SU-DHL-6 (cell line): ENCODE results near the gene RPE65.

Experiments
- EZH2phosphoT487 ChIP-seq: fragments of 200-600 bp; sonication (generic), shearing (Covaris generic); conservative IDR thresholded peaks from 2 replicates; pipeline ENCODE4 v1.6.1; 2018; ENCODE audit warnings: mild to moderate bottlenecking, antibody characterized with exemption, low read length, moderate library complexity, mixed read lengths
- TF ChIP-seq, protein P1 (sequence below): fragments of 200-600 bp; sonication (generic); IDR thresholded peaks from one replicate; pipeline ENCODE4 v1.5.1; 2017; ENCODE audit warnings: antibody characterized with exemption, mild to moderate bottlenecking, low read length, moderate library complexity; ENCODE audit not compliant: insufficient read depth, poor library complexity, severe bottlenecking

DNA sequence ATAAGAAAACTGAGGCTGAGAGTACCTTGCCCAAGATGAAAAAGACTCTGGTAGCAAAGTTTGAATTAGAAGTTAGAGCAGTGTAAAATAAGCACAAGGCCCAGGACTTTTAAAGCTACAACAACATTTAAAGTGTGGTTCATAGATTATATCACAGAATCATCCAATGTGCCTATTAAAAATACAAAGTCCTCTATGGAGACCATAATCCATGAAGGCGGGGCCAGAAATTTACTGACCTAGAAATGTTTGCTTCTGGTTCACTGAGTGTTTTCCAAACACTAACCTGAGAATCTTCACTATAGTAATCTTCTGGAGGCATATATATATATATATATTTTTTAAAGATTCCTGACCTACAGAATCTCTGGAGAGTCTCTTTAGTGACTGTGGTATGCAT is 34.9 kb upstream of the RPE65 start:
- TF ChIP-seq, protein P1, sequence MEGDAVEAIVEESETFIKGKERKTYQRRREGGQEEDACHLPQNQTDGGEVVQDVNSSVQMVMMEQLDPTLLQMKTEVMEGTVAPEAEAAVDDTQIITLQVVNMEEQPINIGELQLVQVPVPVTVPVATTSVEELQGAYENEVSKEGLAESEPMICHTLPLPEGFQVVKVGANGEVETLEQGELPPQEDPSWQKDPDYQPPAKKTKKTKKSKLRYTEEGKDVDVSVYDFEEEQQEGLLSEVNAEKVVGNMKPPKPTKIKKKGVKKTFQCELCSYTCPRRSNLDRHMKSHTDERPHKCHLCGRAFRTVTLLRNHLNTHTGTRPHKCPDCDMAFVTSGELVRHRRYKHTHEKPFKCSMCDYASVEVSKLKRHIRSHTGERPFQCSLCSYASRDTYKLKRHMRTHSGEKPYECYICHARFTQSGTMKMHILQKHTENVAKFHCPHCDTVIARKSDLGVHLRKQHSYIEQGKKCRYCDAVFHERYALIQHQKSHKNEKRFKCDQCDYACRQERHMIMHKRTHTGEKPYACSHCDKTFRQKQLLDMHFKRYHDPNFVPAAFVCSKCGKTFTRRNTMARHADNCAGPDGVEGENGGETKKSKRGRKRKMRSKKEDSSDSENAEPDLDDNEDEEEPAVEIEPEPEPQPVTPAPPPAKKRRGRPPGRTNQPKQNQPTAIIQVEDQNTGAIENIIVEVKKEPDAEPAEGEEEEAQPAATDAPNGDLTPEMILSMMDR = no peak
- no peak for TF ChIP-seq EZH2phosphoT487
